HepG2 (cell line): Measurements from ENCODE around the gene ZCCHC3. TPM values are rescaled to one million over a fixed set of nuclear protein-coding genes. Genes with fewer than 3 reads are reported as not detected.

Source experiments
- DZIP1 ChIP-seq: sonication (generic); formaldehyde crosslinking; IDR thresholded peaks from 2 replicates; pipeline ENCODE4 v1.5.0; 2020; ENCODE audit warnings: mild to moderate bottlenecking, missing genetic modification reagents
- HOXA9 ChIP-seq: sonication (generic); formaldehyde crosslinking; IDR thresholded peaks from 2 replicates; pipeline ENCODE4 v1.8.1; 2022; ENCODE audit warnings: missing genetic modification reagents, mild to moderate bottlenecking, moderate library complexity, borderline replicate concordance
- MAFK ChIP-seq, 2 experiments: IDR thresholded peaks in 1 of 2; conservative IDR thresholded peaks in 1 of 2; 2 replicates each; pipeline ENCODE4 v1.6.1; 2011; ENCODE audit warnings: improper control_type of control experiment in 2 of 2, low read length in 2 of 2
- MBNL3 ChIP-seq: fragments of 250-450 bp; sonication (Bioruptor Pico); conservative IDR thresholded peaks from 2 replicates; pipeline ENCODE4 v1.8.0; 2022; ENCODE audit warnings: mild to moderate bottlenecking, inconsistent platforms
- MED8 ChIP-seq: sonication (generic); formaldehyde crosslinking; IDR thresholded peaks from 2 replicates; pipeline ENCODE4 v1.8.1; 2023; ENCODE audit warnings: mild to moderate bottlenecking, missing genetic modification reagents; ENCODE audit not compliant: insufficient replicate concordance
- MIXL1 ChIP-seq: IDR thresholded peaks from 2 replicates; pipeline ENCODE4 v1.6.1; 2016
- MTF1 ChIP-seq: sonication (generic); formaldehyde crosslinking; IDR thresholded peaks from 2 replicates; pipeline ENCODE4 v1.5.0; 2020; ENCODE audit warnings: missing genetic modification reagents
- NCOA1 ChIP-seq: sonication (generic); formaldehyde crosslinking; IDR thresholded peaks from 2 replicates; pipeline ENCODE4 v1.9.0; 2021; ENCODE audit warnings: missing genetic modification reagents
- NPAS2 ChIP-seq: sonication (generic); formaldehyde crosslinking; IDR thresholded peaks from 2 replicates; pipeline ENCODE4 v1.8.0; 2022; ENCODE audit warnings: mild to moderate bottlenecking, missing genetic modification reagents, borderline replicate concordance
- PRDM15 ChIP-seq: sonication (generic); formaldehyde crosslinking; IDR thresholded peaks from 2 replicates; pipeline ENCODE4 v1.4.0; 2020; ENCODE audit warnings: missing genetic modification reagents
- SAP130 ChIP-seq: IDR thresholded peaks from 2 replicates; pipeline ENCODE4 v1.6.1; 2016; ENCODE audit warnings: low read depth
- THYN1 ChIP-seq: sonication (generic); formaldehyde crosslinking; IDR thresholded peaks from 2 replicates; pipeline ENCODE4 v1.8.1; 2023; ENCODE audit warnings: low read depth, mild to moderate bottlenecking, moderate library complexity, missing genetic modification reagents, borderline replicate concordance
- ZBTB1 ChIP-seq: sonication (generic); formaldehyde crosslinking; IDR thresholded peaks from 2 replicates; pipeline ENCODE4 v1.4.0; 2020; ENCODE audit warnings: missing genetic modification reagents, borderline replicate concordance
- ZNF431 ChIP-seq: sonication (generic); formaldehyde crosslinking; IDR thresholded peaks from 2 replicates; pipeline ENCODE4 v1.9.0; 2022; ENCODE audit warnings: missing genetic modification reagents, low read depth, mild to moderate bottlenecking, borderline replicate concordance
- ZNF432 ChIP-seq: sonication (generic); formaldehyde crosslinking; IDR thresholded peaks from 2 replicates; pipeline ENCODE4 v1.5.0; 2020; ENCODE audit warnings: missing genetic modification reagents, mild to moderate bottlenecking, borderline replicate concordance
- ZNF547 ChIP-seq: sonication (generic); formaldehyde crosslinking; IDR thresholded peaks from 2 replicates; pipeline ENCODE4 v1.5.1; 2020; ENCODE audit warnings: mild to moderate bottlenecking, missing genetic modification reagents
- ZNF792 ChIP-seq: IDR thresholded peaks from 2 replicates; pipeline ENCODE4 v1.6.1; 2016
- ZSCAN22 ChIP-seq: sonication (generic); formaldehyde crosslinking; IDR thresholded peaks from 2 replicates; pipeline ENCODE4 v1.4.0; 2020; ENCODE audit warnings: mild to moderate bottlenecking, missing genetic modification reagents
- polyA plus RNA-seq, 8 experiments: library from polyadenylated mRNA; depleted of rRNA in 3 of 8; stranded (reverse) in 7 of 8; unstranded in 1 of 8; fragments of >200 nt; fragmentation: Illumina TruSeq in 4 of 8; extraction: Trizol in 4 of 8; gene quantifications; 2 replicates each; pipeline versions ENCODE4 v1.2.1 to v1.2.3, GENCODE V29; 2011 to 2016; ENCODE audit warnings: low read depth in 4 of 8, missing spikeins in 1 of 8, mixed read lengths in 1 of 8; ENCODE audit not compliant: insufficient read depth in 1 of 8
- total RNA-seq, 5 experiments: library from RNA; depleted of rRNA; stranded (reverse); fragments of >200 nt; fragmentation: Illumina TruSeq; extraction: Trizol; gene quantifications; 2 replicates each; pipeline ENCODE4 v1.2.3, GENCODE V29; 2016; ENCODE audit warnings: low read depth in 1 of 5
- TF ChIP-seq, protein P1 (sequence below): sonication (generic); formaldehyde crosslinking; IDR thresholded peaks from 2 replicates; pipeline ENCODE4 v1.4.0; 2020; ENCODE audit warnings: missing genetic modification reagents
- TF ChIP-seq, protein P2 (sequence below): IDR thresholded peaks from 2 replicates; pipeline ENCODE4 v1.6.1; 2018; ENCODE audit warnings: missing genetic modification reagents
- TF ChIP-seq, protein P3 (sequence below): sonication (generic); formaldehyde crosslinking; IDR thresholded peaks from 2 replicates; pipeline ENCODE4 v1.4.0; 2020; ENCODE audit warnings: missing genetic modification reagents

The ZCCHC3 gene
- total and polyA plus RNA-seq, 2 of the 13 experiments (the other 11 are each of a cell fraction or from before 2014, with no cell fraction given), result 46.6 to 63.0 TPM

DNA sequence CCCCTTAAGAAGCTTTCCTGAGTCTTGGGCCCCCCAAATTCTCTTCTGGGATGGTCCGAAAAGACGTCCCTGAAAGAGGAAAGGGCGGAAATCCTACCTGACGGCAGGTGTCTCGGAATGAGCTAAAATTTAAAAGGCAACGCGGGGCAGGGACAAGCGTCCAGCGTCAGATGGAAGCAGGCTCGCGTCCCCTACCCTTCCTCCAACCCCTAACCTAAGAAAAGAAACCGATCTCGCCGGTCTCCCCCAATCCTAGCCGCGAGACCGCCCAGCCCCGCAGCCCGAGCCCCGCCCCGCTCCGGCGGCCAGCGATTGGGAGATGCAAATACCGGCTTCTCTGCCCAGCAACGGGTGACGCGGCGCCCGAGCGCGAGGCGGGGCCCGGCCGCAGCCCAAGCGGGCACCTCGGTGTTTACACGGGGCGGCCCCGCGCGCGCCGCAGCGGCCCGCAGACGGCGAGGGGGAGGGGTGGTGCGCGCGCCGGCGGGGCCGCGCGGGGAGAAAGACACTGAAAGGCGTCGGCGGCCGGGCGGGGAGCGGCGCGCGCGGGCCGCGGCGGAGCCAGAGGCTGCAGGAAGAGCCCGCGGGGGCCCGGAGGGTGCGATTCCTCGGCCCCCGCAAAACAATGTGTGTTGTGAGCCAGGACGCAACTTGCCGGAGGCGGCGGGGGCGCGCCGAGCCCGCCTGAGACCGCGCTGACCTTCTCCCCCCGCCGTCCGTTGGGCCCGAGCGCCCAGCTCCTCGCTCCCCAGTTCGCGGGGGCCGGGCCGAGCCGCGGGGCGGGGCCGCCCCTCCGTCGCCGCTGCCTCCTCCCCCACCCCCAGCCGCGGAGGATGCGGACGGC, 27.9 kb downstream of the ZCCHC3 start, which contains the start of gene SOX12 (continued):
- TF ChIP-seq NPAS2 (no peak), THYN1 (CRISPR knock-in tag) (no peak), DZIP1 (CRISPR knock-in tag) (no peak), MAFK (conservative IDR thresholded peaks at IDR 0.05 in 1 of 2, IDR thresholded peaks at IDR 0.05 in 1 of 2; ENCODE audit: low read length in 2 of 2) (no peak), MIXL1 (CRISPR knock-in tag) (no peak), HOXA9 (CRISPR knock-in tag) (no peak), PRDM15 (CRISPR knock-in tag) (no peak), ZNF432 (CRISPR knock-in tag) (no peak), ZBTB1 (CRISPR knock-in tag) (no peak), ZNF792 (CRISPR knock-in tag) (no peak), MED8 (peak; percentile 9), NCOA1 (CRISPR knock-in tag) (no peak), MBNL3 (no peak), MTF1 (CRISPR knock-in tag) (no peak), ZSCAN22 (CRISPR knock-in tag) (no peak), ZNF547 (CRISPR knock-in tag) (no peak; the same call in 1 of the 2 replicates), ZNF431 (CRISPR knock-in tag) (peak; percentile 55), SAP130 (CRISPR knock-in tag) (peak; percentile 90)
- TF ChIP-seq, protein P1, sequence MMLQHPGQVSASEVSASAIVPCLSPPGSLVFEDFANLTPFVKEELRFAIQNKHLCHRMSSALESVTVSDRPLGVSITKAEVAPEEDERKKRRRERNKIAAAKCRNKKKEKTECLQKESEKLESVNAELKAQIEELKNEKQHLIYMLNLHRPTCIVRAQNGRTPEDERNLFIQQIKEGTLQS (CRISPR knock-in tag), result no peak
- TF ChIP-seq, protein P2, sequence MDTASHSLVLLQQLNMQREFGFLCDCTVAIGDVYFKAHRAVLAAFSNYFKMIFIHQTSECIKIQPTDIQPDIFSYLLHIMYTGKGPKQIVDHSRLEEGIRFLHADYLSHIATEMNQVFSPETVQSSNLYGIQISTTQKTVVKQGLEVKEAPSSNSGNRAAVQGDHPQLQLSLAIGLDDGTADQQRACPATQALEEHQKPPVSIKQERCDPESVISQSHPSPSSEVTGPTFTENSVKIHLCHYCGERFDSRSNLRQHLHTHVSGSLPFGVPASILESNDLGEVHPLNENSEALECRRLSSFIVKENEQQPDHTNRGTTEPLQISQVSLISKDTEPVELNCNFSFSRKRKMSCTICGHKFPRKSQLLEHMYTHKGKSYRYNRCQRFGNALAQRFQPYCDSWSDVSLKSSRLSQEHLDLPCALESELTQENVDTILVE (CRISPR knock-in tag), result no peak; the same call in 1 of the 2 replicates
- TF ChIP-seq, protein P3, sequence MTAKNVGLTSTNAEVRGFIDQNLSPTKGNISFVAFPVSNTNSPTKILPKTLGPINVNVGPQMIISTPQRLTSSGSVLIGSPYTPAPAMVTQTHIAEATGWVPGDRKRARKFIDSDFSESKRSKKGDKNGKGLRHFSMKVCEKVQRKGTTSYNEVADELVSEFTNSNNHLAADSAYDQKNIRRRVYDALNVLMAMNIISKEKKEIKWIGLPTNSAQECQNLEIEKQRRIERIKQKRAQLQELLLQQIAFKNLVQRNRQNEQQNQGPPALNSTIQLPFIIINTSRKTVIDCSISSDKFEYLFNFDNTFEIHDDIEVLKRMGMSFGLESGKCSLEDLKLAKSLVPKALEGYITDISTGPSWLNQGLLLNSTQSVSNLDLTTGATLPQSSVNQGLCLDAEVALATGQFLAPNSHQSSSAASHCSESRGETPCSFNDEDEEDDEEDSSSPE (CRISPR knock-in tag), result peak; percentile 80
